ENCODE results near the gene HMG20A. TPM values are rescaled to one million over a fixed set of nuclear protein-coding genes. Genes with fewer than 3 reads are reported as not detected.

HMG20A gene
- total RNA-seq, 1 donor from 2014 or later: 28.5 TPM

DNA sequence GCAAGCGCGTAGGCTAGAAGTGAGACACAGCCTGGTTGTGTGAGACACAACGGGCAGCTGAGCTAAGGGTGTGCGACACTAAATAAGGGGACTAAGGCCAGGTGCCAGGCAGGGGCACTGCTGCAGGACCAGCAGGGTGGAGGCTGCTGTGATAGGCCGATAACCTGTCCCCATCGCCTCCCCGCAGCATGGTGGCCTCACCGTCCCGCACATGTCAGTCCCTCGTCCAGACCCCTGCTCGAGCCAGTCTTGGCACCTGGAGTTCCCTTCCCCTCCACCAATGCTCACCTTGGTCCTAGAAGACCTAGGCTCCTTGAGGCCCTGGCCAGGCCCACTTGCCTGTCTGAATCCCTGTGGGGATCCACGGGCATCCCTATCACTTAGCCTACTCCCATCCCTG lies 96.1 kb downstream of the HMG20A start:
- no peak for DNase-seq (ENCODE audit: low read depth in 2 of 2)

DNA sequence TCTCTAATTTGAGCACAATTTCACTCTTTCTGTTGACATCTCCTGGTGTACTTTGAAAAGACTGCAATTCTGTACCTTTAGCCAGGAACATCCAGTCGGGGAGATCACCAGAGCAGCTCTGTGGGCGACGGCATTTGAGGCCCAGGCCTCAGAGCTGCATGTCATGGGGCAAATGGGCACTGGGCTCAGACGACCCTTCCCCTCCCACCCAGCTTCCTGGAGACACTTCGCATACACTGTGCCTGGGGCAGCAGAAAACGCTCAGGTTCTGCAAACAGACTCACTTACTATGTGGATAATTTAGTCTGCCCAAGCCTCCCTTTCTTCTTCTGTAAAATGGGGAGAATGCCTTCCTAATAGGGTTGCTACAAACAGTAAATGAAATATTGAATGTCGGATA lies 96.9 kb downstream of the HMG20A start:
- no peak for DNase-seq (ENCODE audit: low read depth in 2 of 2)

DNA sequence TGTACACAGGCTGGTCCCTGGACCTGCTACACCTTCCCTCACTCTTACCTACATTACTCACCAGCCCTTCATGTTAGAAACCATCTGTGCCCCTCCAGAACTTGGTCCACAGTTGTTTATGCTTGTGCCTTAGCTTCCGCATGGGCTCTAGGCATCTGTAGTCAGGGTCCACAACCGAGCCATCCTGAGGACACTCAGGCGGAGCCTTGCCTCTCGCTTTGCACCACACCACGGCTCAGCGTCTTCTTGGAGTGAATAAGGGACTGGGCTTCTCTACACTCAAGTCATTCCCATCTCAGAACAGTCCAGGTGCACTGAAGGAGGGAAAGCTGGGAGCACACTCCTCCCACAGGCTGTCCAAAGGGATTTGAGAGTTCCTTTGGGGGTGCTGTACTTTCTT lies 97.8 kb downstream of the HMG20A start:
- no peak for DNase-seq (ENCODE audit: low read depth in 2 of 2)

- no peak for DNase-seq (ENCODE audit: low read depth in 2 of 2)
Observed at GRCh38 chr15:77519540-77519939, 98.9 kb downstream of the HMG20A start.

DNA sequence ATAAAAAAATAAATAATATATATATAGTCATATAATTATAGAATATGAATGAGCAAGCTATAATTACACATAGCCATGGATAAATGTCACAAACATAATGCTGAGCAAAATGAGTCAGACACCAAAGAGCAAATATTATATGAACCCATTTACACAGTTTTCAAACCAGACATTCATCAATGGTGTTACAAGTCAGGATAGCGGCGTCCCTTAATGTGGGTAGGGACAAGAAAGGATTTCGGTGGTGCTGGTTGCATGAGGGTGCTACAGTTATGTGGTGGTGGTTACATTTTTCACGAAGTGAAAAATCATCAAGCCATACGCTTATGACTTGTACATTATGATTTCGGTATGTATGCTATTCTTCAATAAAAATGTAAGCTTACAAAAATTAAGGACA lies 100.5 kb downstream of the HMG20A start:
- no peak for DNase-seq (ENCODE audit: low read depth in 2 of 2)

GRCh38 chr15:77525400-77525811 lies 104.7 kb downstream of the HMG20A start:
- DNase-seq (ENCODE audit: low read depth in 2 of 2): no peak

GRCh38 chr15:77525907-77526594 lies 105.4 kb downstream of the HMG20A start:
- DNase-seq (ENCODE audit: low read depth in 2 of 2): no peak

- DNase-seq (ENCODE audit: low read depth in 2 of 2): no peak
Observed at GRCh38 chr15:77526595-77527163, 106.0 kb downstream of the HMG20A start.

GRCh38 chr15:77527164-77527778 lies 106.6 kb downstream of the HMG20A start:
- no peak for DNase-seq (ENCODE audit: low read depth in 2 of 2)

DNA sequence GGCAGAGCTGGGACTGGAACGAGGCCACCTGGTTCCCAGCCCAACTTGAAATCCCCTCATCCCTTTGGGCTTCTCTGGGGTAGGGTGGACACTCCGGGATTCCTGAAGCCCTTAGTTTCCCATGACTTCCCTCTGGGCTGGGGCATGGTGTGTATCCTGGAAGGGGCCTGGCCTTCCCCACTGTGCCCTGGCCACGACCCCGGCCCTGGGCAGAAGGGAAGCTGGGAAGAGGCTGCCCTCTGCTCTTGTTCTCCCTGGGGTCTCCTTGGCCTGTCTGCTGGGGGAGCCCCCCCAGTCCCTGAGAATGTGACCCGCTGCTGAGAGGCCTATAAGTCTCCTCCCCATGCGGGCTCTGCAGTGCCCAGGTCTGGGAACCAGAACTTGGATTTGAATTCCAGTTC lies 107.1 kb downstream of the HMG20A start:
- no peak for DNase-seq (ENCODE audit: low read depth in 2 of 2)

DNA sequence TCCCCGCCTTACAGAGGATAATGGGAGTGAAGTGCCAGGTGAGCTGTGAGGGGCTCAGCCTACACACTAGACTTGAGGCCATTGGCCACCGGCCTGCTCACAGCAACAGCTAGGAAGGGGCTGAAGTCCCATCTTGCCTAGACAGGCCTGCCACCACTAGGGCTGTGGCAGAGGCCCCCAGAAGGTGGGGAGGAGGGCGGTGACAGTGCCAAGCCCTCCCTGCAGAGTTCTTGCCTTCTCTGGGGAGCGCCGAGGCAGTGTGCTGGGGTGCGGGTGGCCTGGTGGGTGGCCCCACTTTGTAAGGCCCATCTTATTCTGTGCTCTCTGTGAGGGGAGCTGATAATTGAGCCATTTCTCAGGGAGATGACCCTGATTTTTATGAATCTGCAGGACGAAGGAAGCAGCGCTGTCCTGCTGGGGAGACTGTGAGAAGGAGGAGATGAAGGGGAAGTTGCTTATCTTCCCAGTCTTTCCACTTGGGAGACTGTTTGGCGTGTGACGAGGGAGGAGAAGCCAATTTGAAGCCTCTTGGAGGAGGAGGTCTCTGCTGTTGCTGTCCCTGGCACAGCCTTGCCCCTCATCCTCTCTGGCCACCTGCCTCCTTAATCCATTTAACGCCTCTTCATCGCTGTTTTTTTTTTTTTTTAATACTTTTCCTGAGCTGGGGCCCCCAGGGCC lies 107.7 kb downstream of the HMG20A start:
- no peak for DNase-seq (ENCODE audit: low read depth in 2 of 2)

GRCh38 chr15:77528968-77529319 lies 108.3 kb downstream of the HMG20A start:
- no peak for DNase-seq (ENCODE audit: low read depth in 2 of 2)

DNA sequence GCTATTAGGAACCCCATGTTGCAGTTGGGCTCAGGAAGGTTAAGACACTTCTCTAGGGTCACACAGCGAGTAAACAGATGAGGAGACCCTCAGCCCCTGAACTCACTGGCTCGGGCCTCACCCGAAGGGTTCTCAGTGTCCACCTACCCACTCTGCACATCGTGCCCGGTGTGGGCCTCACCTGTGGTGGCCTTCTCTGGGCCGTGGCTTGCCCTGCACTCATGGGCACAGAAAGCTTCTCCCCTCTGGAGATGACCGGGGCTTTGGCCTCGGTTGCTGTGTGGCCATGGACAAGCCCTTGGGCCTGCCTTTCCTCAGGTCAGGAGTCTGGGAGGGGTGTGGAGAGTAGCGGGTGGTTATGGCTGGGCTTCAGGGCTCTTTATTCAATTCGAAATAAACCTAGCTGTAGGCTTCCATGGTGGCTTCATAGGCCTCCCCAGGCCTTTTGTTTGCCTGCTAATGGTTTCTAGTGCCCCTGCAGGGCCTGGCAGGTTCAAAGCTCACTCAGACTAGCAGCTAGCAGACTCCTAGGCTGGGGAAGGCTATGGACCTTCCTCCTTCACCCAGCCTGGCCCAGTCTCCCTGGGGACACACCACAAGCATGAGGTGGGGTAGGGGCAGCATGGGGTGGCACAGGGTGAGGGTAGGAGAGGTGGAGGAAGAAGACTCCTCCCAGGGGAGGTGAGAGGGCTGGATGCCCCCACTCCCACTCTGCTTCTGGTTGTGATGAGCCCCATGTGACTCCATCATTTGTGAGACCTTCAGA lies 108.9 kb downstream of the HMG20A start:
- no peak for DNase-seq (ENCODE audit: low read depth in 2 of 2)

DNA sequence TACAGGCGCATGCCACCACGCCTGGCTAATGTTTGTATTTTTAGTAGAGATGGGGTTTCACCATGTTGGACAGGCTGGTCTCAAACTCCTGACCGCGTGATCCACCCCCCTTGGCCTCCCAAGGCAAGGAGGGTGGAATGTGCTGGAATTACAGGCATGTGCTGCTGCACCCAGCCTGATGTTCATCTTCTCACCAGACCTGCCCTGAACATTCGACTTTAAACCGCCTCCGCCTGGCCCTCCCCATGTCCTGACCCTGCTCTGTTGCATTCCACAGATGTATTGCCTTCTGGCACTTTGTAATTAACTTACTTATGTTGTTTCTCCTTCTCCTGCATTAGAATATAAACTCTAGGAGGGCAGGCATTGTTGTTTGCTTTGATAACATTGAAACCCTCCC lies 109.9 kb downstream of the HMG20A start:
- no peak for DNase-seq (ENCODE audit: low read depth in 2 of 2)

GRCh38 chr15:77531191-77532000 lies 110.7 kb downstream of the HMG20A start:
- no peak for DNase-seq (ENCODE audit: low read depth in 2 of 2)

GRCh38 chr15:77532067-77532710 lies 111.5 kb downstream of the HMG20A start:
- DNase-seq (ENCODE audit: low read depth in 2 of 2): no peak

GRCh38 chr15:77532846-77533245 lies 112.2 kb downstream of the HMG20A start:
- no peak for DNase-seq (ENCODE audit: low read depth in 2 of 2)

DNA sequence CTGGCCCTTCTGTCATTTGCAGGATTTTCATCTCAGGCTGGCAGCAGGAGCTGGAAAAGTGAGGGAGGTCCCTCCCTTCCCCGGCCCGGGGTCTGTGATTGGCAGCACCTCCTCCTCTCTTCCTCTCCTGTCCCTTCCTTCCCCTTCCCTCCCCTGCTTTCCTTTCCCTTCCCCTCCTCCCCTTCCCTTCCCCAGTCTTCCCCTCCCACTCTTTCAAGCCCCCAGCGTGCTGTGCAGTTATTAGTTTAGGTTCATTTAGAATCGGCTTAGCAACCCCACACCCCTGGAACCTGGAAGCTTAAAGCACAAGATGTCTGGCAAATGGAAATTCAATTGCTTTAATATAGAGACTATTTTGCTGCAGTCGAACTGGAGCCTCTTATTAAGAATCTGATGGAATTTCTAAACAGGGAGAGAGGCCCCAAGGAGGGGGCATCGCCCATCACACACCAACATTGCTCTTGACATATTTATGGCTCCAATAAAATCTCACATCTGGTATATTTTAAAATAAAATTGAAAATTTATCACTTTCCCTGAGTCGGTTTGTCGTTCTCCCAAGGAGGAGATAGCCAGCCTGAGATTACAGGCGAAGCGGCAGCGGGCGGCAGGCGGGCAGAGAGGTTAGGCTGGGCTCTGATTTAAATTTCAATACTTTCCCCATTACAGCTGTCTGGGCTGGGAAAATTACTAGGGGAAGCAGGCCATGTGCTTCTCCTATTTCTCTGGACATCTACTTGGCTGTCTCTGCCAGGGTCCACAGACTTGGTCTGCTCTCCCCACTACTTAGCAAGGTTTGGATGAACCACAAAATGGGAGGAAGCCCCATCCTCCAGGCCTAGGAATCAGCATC lies 113.1 kb downstream of the HMG20A start:
- no peak for DNase-seq (ENCODE audit: low read depth in 2 of 2)
